Muscle layer of duodenum (tissue), 2 donors: ENCODE measurements around the gene LHPP.

Experiments used
- H3K27ac ChIP-seq: one replicate; pipeline ENCODE4 v1.7.0; 2013; ENCODE audit warnings: mild to moderate bottlenecking, low read length
- H3K27me3 ChIP-seq: one replicate; pipeline ENCODE4 v1.7.0; 2013; ENCODE audit warnings: low read depth, mild to moderate bottlenecking, control low read depth, low read length
- H3K36me3 ChIP-seq, 2 donors: one replicate each; pipeline ENCODE4 v1.7.0; 2013; ENCODE audit warnings: low read length in 2 of 2, control low read depth in 1 of 2, mild to moderate bottlenecking in 1 of 2; ENCODE audit not compliant: insufficient read depth in 2 of 2, control insufficient read depth in 1 of 2
- H3K4me1 ChIP-seq, 2 donors: one replicate each; pipeline ENCODE4 v1.7.0; 2013; ENCODE audit warnings: low read length in 2 of 2, mild to moderate bottlenecking in 2 of 2, control low read depth in 1 of 2, moderate library complexity in 1 of 2; ENCODE audit not compliant: insufficient read depth in 2 of 2, control insufficient read depth in 1 of 2
- H3K4me3 ChIP-seq, 2 donors: one replicate each; pipeline ENCODE4 v1.7.0; 2013; ENCODE audit warnings: low read length in 2 of 2, low read depth in 1 of 2, mild to moderate bottlenecking in 1 of 2
- H3K9me3 ChIP-seq, 2 donors: one replicate each; pipeline ENCODE4 v1.7.0; 2013; ENCODE audit warnings: low read length in 2 of 2, control low read depth in 1 of 2, mild to moderate bottlenecking in 1 of 2; ENCODE audit not compliant: control insufficient read depth in 1 of 2
- donor health status: healthy.

Gene LHPP

GRCh38 chr10:124464028-124464965 lies 2.7 kb downstream of the LHPP start:
- no peak overlapping the region for H3K27ac ChIP-seq

GRCh38 chr10:124465003-124465776 lies 3.6 kb downstream of the LHPP start:
- no peaks in the 10 kb centered on the region for H3K27me3 ChIP-seq
- H3K9me3 ChIP-seq = no peaks in the 10 kb centered on the region
- H3K4me1 ChIP-seq = peaks cover 0 to 26% of the 10 kb centered on the region in 2 donors
- H3K27ac ChIP-seq = no peak overlapping the region
- no peak overlapping the region for H3K4me3 ChIP-seq
- H3K36me3 ChIP-seq = no peaks in the 10 kb centered on the region

More at GRCh38 chr10:124464028-124464965, 2.7 kb downstream of the LHPP start:
- H3K9me3 ChIP-seq = no peaks in the 10 kb centered on the region
- no peaks in the 10 kb centered on the region for H3K27me3 ChIP-seq
- H3K4me1 ChIP-seq = peaks cover 0 to 26% of the 10 kb centered on the region in 2 donors
- H3K4me3 ChIP-seq = no peak overlapping the region
- no peaks in the 10 kb centered on the region for H3K36me3 ChIP-seq

GRCh38 chr10:124465777-124466488 lies 4.3 kb downstream of the LHPP start:
- Histone ChIP-seq H3K36me3 (no peaks in the 10 kb centered on the region), H3K9me3 (no peaks in the 10 kb centered on the region), H3K4me1 (peaks cover 0 to 26% of the 10 kb centered on the region in 2 donors), H3K27me3 (no peaks in the 10 kb centered on the region), H3K4me3 (no peak overlapping the region), H3K27ac (no peak overlapping the region)

GRCh38 chr10:124467165-124467564 lies 5.5 kb downstream of the LHPP start:
- no peaks in the 10 kb centered on the region for H3K9me3 ChIP-seq
- no peaks in the 10 kb centered on the region for H3K27me3 ChIP-seq
- no peak overlapping the region for H3K27ac ChIP-seq
- no peaks in the 10 kb centered on the region for H3K36me3 ChIP-seq
- H3K4me3 ChIP-seq = no peak overlapping the region
- H3K4me1 ChIP-seq = peaks cover 0 to 24% of the 10 kb centered on the region in 2 donors

GRCh38 chr10:124468624-124469023 lies 7.0 kb downstream of the LHPP start:
- Histone ChIP-seq H3K4me3 (no peak overlapping the region), H3K27ac (no peak overlapping the region), H3K36me3 (no peaks in the 10 kb centered on the region), H3K27me3 (no peaks in the 10 kb centered on the region), H3K4me1 (peaks cover 0 to 22% of the 10 kb centered on the region in 2 donors), H3K9me3 (no peaks in the 10 kb centered on the region)

GRCh38 chr10:124469956-124470484 lies 8.4 kb downstream of the LHPP start:
- no peak overlapping the region for H3K4me3 ChIP-seq
- H3K27me3 ChIP-seq = no peaks in the 10 kb centered on the region
- H3K27ac ChIP-seq = no peak overlapping the region
- H3K4me1 ChIP-seq = peaks cover 0 to 22% of the 10 kb centered on the region in 2 donors
- H3K36me3 ChIP-seq = no peaks in the 10 kb centered on the region
- H3K9me3 ChIP-seq = no peaks in the 10 kb centered on the region

GRCh38 chr10:124470544-124471434 lies 9.2 kb downstream of the LHPP start:
- Histone ChIP-seq H3K4me3 (no peak overlapping the region), H3K4me1 (peaks cover 0 to 18% of the 10 kb centered on the region in 2 donors), H3K27ac (no peak overlapping the region)

GRCh38 chr10:124472071-124472470 lies 10.4 kb downstream of the LHPP start:
- Histone ChIP-seq H3K27me3 (no peaks in the 10 kb centered on the region), H3K4me3 (no peak overlapping the region), H3K27ac (no peak overlapping the region), H3K36me3 (no peaks in the 10 kb centered on the region), H3K9me3 (no peaks in the 10 kb centered on the region), H3K4me1 (peaks cover 0 to 11% of the 10 kb centered on the region in 2 donors)

More at GRCh38 chr10:124470544-124471434, 9.2 kb downstream of the LHPP start:
- Histone ChIP-seq H3K9me3 (no peaks in the 10 kb centered on the region), H3K27me3 (no peaks in the 10 kb centered on the region), H3K36me3 (no peaks in the 10 kb centered on the region)

GRCh38 chr10:124473070-124473469 lies 11.4 kb downstream of the LHPP start:
- Histone ChIP-seq H3K4me1 (peaks cover 0 to 12% of the 10 kb centered on the region in 2 donors), H3K4me3 (no peak overlapping the region)

GRCh38 chr10:124474514-124475070 lies 13.0 kb downstream of the LHPP start:
- H3K9me3 ChIP-seq = no peaks in the 10 kb centered on the region
- H3K4me3 ChIP-seq = no peak overlapping the region
- H3K36me3 ChIP-seq = no peaks in the 10 kb centered on the region
- H3K27ac ChIP-seq = no peak overlapping the region
- no peaks in the 10 kb centered on the region for H3K27me3 ChIP-seq
- H3K4me1 ChIP-seq = peaks cover 0 to 5% of the 10 kb centered on the region in 2 donors

More at GRCh38 chr10:124473070-124473469, 11.4 kb downstream of the LHPP start:
- Histone ChIP-seq H3K9me3 (no peaks in the 10 kb centered on the region), H3K27me3 (no peaks in the 10 kb centered on the region), H3K27ac (no peak overlapping the region), H3K36me3 (no peaks in the 10 kb centered on the region)
